HL-60 (cell line): Measurements from ENCODE around the gene RAB34.

Experiments used
- CTCF ChIP-seq: IDR thresholded peaks from one replicate; pipeline ENCODE4 v1.5.1; 2011; ENCODE audit warnings: low read length, control low read depth, inconsistent platforms; ENCODE audit not compliant: insufficient read depth
- GABPA ChIP-seq: IDR thresholded peaks from 2 replicates; pipeline ENCODE4 v1.6.1; 2012; ENCODE audit warnings: low read depth
- POLR2AphosphoS5 ChIP-seq: IDR thresholded peaks from 2 replicates; pipeline ENCODE4 v1.6.1; 2012; ENCODE audit warnings: low read depth
- TF ChIP-seq, protein P1 (sequence below): IDR thresholded peaks from 2 replicates; pipeline ENCODE4 v1.6.1; 2012; ENCODE audit warnings: low read depth; ENCODE audit not compliant: insufficient replicate concordance

DNA sequence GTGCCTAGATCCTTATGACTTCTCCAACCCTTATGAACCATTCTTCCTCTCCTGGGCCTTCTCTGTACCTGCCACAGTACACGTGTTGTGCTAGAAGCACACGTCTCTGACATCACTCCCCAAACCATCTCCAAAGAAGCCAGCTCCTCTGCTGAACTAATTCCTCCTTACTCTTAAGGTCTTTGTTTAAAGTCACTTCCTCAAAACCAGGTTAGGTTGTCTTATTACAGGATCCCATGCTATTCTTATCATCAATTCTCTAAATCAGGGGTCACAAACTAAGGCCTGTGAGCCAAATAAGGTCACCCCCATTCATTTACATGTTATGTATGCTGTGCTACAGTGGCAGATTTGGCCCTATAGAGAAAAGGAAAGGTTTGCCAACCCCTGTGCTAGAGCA, 51.7 kb downstream of the RAB34 start:
- no peak for TF ChIP-seq CTCF
- TF ChIP-seq POLR2AphosphoS5: no peak
- TF ChIP-seq, protein P1, sequence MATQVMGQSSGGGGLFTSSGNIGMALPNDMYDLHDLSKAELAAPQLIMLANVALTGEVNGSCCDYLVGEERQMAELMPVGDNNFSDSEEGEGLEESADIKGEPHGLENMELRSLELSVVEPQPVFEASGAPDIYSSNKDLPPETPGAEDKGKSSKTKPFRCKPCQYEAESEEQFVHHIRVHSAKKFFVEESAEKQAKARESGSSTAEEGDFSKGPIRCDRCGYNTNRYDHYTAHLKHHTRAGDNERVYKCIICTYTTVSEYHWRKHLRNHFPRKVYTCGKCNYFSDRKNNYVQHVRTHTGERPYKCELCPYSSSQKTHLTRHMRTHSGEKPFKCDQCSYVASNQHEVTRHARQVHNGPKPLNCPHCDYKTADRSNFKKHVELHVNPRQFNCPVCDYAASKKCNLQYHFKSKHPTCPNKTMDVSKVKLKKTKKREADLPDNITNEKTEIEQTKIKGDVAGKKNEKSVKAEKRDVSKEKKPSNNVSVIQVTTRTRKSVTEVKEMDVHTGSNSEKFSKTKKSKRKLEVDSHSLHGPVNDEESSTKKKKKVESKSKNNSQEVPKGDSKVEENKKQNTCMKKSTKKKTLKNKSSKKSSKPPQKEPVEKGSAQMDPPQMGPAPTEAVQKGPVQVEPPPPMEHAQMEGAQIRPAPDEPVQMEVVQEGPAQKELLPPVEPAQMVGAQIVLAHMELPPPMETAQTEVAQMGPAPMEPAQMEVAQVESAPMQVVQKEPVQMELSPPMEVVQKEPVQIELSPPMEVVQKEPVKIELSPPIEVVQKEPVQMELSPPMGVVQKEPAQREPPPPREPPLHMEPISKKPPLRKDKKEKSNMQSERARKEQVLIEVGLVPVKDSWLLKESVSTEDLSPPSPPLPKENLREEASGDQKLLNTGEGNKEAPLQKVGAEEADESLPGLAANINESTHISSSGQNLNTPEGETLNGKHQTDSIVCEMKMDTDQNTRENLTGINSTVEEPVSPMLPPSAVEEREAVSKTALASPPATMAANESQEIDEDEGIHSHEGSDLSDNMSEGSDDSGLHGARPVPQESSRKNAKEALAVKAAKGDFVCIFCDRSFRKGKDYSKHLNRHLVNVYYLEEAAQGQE: no peak
- TF ChIP-seq GABPA: no peak
